Esophagus squamous epithelium (tissue), 4 donors: ENCODE results near the gene OR2A42.
"Not testable (repeated sequence)": the region's sequence is repeated elsewhere in the genome, so short reads cannot be mapped to it uniquely, and the experiment has no call there.

Source experiments
- CTCF ChIP-seq, 6 experiments: fragments of 450-650 bp in 4 of 6; fragments of 200-600 bp in 2 of 6; sonication (generic) in 2 of 6; IDR thresholded peaks; one replicate each; pipeline ENCODE4 v1.5.1; 2016 to 2019; ENCODE audit warnings: antibody characterized with exemption in 6 of 6, mild to moderate bottlenecking in 4 of 6, moderate library complexity in 4 of 6
- POLR2A ChIP-seq, 4 donors: fragments of 450-650 bp; IDR thresholded peaks; one replicate each; pipeline ENCODE4 v1.6.1; 2017; ENCODE audit warnings: antibody characterized with exemption in 4 of 4, mild to moderate bottlenecking in 4 of 4, moderate library complexity in 3 of 4

GRCh38 chr7:144262128-144262527, 22.7 kb upstream of the OR2A42 start:
- not testable (repeated sequence) for TF ChIP-seq CTCF, POLR2A (IDR thresholded peaks at IDR 0.05)
